A549 (cell line): Measurements from ENCODE around the gene CACNA1G.

Experiments
- CTCF ChIP-seq: fragments of >200 bp; sonication (Bioruptor Twin); formaldehyde crosslinking; IDR thresholded peaks from 3 replicates; pipeline ENCODE4 v1.5.1; 2016
- ESRRA ChIP-seq: fragments of 150-350 bp; IDR thresholded peaks from 2 replicates; pipeline ENCODE4 v1.6.1; 2014; ENCODE audit warnings: mild to moderate bottlenecking, low read length, borderline replicate concordance
- KDM5A ChIP-seq: fragments of 200-600 bp; sonication (generic); IDR thresholded peaks from 2 replicates; pipeline ENCODE4 v1.6.1; 2016; ENCODE audit warnings: antibody characterized with exemption, mild to moderate bottlenecking
- MYC ChIP-seq: IDR thresholded peaks from 2 replicates; pipeline ENCODE4 v1.6.1; 2012; ENCODE audit warnings: mild to moderate bottlenecking, inconsistent platforms, low read length, improper control_type of control experiment, borderline replicate concordance
- NFE2L2 ChIP-seq: fragments of 150-350 bp; conservative IDR thresholded peaks from 2 replicates; pipeline ENCODE4 v1.6.1; 2014; ENCODE audit warnings: low read length
- POLR2A ChIP-seq: IDR thresholded peaks from 2 replicates; pipeline ENCODE4 v1.6.1; 2012; ENCODE audit warnings: mild to moderate bottlenecking, low read length
- POLR2AphosphoS2 ChIP-seq: conservative IDR thresholded peaks from 2 replicates; pipeline ENCODE4 v1.6.1; 2012; ENCODE audit warnings: low read length, improper control_type of control experiment, inconsistent platforms
- REST ChIP-seq: fragments of 200-600 bp; sonication (generic); IDR thresholded peaks from 2 replicates; pipeline ENCODE4 v1.6.1; 2016; ENCODE audit warnings: antibody characterized with exemption, mild to moderate bottlenecking, moderate library complexity
- RNF2 ChIP-seq: fragments of 200-600 bp; sonication (generic); IDR thresholded peaks from 2 replicates; pipeline ENCODE4 v1.6.1; 2016; ENCODE audit warnings: low read depth, mild to moderate bottlenecking, antibody characterized with exemption, moderate library complexity, borderline replicate concordance
- TP53 ChIP-seq: fragments of 250-450 bp; sonication (Bioruptor Pico); IDR thresholded peaks from 2 replicates; pipeline ENCODE4 v1.5.0; 2021; ENCODE audit warnings: mild to moderate bottlenecking, moderate library complexity

GRCh38 chr17:50637829-50638605 is 77.5 kb downstream of the CACNA1G start:
- TF ChIP-seq REST (no peak), MYC (no peak), CTCF (no peak), POLR2A (peak; percentile 25), POLR2AphosphoS2 (no peak), KDM5A (no peak), RNF2 (no peak), NFE2L2 (no peak), TP53 (no peak; the same call in 1 of the 2 replicates), ESRRA (no peak)
